NCI-H1436 (cell line): Measurements from ENCODE around the gene FBF1.
A peak's percentile ranks its signal among the peaks of the same experiment; 100 is the strongest.
"Not testable (repeated sequence)": the region's sequence is repeated elsewhere in the genome, so short reads cannot be mapped to it uniquely, and the experiment has no call there.

ENCODE experiments used
- DNase-seq: peaks from one replicate; lab custom pipeline; 2025; lab: John Stamatoyannopoulos, UW

The FBF1 gene

DNA sequence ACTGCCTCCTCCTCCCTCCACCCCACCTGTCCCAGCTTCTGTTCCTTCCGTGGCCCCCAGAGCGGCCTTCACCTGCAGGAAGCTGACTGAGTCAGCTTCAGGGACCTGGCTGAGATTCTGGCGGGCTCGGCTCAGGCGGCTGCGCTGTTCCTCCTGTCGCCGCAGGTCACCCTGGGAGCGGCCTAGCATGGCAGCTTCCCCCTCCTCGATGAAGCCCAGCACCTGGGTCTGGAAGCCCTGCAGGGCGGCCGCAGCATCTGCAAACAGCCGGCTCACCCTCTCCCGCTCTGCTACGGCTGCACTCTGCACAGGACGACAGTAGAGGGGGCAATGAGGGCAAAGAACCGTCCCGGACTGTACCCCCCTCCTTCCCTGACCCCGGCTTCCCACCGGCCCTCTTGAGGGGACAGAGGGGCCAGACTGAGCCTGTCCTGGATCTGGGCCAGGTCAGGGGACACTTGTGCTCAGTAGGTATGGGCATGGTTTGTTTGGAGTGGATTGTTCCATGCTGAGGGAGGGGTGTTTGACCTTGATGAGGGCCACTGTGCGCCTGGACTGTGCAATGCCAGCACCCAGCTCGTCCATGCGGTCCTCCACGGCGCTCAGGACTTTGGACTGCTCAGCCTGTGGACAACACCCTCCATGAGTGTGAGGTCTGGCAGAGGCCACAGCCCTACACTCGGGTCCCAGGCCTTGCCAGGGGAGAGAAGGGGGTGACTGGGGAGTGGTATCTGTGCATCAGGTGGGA, 64.5 kb downstream of the FBF1 start:
- peak; percentile 80 for DNase-seq

DNA sequence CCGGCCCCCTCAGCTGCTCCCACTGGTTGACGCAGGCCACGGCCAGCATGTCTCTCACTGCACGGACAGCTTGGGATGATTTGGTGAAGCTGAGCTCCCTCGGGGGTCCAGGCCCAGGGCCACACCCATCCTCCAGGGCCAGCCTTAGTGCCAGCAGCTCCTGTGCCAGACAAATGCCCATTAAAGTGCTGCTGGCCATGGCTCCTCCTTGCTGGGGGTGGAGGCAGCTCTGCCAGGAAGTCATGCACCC, 65.0 kb downstream of the FBF1 start:
- no peak for DNase-seq

DNA sequence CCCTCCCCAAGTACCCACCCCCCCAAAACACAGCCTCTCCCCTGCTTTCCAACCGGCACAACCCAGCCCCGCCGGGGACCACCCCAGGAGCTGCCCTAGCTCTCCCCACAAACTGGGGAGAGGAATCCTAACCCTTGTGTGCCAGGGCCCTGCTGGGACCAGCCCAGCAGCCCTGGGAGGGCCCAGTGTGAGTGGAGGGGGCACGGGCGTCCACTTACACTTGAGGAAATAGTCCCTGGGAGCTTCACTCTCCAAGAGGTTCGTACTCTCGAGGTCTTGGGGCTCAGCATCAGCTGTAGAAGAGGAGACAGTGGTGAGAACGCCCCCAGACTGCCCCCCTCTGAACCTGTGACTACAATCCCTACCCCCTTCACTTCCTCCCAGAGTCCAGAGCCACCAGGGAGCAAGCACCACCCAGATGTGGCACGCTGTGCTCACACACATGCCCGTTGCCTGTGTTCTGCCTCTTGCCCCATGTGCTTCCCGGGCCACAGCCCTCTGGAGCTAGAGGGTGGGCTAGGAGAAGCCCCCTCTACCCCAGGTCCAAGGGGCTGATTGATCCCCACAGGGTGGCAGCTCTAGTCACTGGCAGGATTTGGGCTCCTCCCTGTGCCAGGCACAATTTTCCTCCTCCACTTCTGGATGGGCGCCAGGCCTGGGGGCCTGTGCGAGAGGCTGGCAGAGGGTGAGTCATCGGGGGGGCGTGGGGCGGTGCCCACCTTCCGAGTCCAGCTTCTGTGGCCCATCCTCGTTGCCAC, 65.5 kb downstream of the FBF1 start:
- peak; percentile 69 for DNase-seq

DNA sequence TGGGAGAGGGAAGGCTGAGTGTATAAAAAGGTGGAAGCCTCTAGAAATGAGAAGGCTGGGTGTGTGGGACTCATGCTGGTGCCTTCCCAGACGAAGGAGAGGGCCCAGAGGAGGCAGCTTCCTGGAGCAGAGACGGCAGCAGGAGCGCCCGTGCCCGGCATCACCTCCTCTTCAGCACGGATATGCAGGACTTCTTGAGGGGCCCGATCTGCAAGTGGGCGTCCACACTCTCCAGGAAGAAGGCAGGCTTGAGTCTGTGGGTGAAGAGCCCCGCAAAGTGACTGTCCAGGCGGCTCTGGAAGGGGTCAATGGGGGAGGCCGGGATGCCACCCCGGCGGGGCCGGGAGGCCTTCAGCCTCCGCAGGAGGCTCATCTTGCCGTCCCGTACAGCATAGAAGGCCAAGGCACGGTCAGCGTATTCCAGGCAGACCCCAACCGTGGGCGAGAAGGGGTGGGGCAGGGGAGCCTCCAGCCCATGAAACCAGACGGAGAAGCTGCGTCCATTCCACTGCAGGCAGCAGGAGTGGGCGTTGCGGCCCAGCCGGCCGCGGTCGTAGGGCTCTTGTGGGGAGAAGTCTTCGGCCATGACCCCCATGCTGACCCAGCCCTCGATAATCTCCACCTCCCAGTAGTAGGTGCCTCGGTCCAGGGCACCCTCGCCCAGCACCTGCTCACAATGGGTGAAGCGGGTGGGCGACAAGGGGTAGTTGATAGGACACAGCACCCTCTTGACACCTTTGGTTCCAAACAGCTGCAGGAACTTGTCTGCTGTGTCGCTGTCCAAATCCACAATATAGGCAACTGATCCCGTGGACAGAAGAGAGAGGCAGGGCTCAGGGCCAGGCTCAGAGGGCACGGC, 66.3 kb downstream of the FBF1 start:
- DNase-seq, result no peak

DNA sequence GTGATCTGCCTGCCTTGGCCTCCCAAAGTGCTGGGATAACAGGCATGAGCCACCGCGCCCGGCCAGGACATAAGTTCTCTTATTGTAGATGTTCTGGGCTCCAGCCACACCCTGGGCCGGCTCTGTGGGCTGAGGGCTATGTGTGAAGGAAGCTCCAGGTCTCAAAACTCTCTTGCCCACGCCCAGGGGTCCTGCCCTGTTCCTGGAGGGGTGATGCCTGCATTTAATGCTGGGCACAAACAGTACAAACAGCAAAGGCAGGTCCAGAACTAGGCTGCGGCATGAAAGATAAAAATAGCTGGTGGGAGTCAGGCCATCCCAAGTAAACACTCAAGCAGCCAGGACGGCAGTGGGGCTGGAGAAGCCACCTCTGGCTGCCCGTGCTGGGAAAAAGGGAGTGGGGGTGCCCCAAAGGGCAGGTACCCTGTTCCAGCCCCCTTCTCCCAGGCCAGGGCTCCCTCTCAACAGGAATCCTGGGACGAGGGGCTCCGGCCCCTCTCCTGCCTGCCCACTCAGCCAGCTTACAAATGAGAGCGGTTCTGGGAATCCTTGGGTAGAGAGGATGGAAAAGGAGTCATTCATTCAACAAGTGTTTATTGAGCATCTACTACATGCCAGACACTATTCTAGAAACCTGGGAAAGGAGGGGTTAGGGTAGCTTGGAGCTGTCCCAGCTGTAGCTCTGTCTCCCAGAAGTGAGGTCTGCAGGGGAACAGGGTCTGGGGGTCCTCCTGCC, 67.1 kb downstream of the FBF1 start:
- DNase-seq, result no peak

DNA sequence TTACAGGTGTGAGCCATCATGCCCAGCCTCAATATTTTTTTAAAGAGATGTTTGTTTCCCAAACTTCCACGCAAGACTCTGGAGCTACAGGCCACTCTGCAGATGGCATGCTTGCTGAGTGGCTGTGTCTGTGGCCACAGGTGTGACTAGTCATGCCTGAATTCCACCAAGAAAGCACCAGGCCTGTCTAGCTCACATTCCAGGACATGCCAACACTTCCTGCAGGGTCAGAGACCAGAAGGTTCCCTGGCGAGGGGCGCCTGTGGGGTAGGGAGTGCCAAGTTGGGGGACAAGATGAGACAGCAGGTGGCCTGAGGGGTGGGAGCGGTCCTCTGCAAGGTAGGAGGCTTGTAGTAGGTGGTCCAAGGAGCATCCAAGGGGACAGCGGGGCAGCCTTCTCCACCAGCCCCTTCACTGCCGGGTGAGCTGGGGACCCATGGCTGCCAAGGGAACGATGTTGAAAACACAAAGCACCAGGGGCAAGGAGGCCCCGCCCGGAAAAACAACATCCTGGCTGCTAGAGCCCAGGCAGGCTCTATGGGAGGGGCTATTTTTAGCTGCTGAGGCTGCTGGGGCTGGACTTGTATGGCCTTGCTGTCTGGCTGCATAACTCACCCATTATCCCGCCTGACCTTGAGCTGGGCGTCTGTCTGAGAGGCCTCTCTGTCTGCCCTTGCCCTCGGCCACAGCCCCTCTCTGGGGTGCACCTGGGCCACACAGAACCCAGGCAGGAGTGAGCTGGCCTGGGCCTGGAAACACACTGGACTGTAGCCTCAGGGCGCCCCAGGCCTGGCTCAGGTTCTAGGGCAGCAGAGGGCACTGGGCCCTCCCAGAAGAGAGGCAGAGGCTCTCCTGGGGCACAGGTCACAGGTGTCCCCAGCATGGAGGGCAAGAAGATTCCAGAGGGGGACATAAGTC, 68.1 kb downstream of the FBF1 start:
- no peak for DNase-seq

DNA sequence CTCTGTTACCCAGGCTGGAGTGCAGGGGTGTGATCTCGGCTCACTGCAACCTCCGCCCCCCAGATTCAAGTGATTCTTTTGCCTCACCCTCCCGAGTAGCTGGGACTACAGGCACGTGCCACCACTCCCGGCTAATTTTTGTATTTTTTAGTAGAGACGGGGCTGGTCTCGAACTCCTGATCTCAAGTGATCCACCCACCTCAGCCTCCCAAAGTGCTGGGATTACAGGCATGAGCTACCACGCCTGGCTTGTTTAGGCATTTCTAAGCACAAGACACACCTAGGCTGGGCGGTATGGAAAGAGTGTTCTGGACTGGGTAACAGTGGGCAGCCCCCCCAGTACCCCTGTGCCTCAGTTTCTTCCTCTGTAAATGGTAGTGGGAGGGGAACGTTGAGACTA, 70.6 kb downstream of the FBF1 start:
- DNase-seq, result not testable (repeated sequence)

DNA sequence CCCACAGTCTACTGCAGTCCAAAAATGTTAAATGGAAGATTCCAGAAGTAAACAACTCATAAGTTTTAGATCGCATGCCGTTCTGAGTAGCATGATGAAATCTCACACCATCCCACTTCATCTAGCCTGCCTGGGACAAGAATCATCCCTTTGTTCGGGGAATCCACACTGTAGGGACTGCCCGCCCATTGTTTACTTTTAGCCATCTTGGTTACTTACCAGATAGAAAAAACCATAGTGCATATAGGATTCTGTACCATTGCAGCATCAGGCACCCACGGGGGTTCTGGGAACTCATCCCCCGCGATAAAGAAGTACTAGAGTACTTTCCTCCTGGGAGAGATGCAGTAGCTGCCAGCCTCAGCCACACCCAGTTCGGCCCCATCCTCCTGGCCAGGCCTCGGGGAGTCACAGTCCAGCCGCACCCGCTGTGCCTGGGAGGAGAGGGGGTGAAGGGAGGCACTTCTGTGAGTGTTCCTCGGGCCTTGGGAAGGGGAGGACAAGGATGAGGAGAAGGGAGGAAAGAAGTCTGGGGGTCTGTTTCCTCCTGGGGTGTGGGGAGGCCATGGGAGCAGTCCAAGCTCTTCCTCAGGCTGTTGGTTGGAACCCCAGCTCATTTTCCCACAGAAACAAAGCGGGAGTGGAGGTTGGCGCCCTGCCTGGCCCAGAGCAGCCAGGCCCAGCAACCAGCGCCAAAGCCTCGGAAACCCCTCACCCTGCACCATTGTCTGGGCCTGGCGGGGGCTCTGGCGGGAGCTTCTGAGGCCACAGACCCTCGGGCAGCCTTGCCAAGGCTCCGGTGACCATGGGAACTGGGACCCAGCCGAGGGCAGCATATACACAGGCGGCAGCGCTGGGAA, 71.3 kb downstream of the FBF1 start:
- no peak for DNase-seq

DNA sequence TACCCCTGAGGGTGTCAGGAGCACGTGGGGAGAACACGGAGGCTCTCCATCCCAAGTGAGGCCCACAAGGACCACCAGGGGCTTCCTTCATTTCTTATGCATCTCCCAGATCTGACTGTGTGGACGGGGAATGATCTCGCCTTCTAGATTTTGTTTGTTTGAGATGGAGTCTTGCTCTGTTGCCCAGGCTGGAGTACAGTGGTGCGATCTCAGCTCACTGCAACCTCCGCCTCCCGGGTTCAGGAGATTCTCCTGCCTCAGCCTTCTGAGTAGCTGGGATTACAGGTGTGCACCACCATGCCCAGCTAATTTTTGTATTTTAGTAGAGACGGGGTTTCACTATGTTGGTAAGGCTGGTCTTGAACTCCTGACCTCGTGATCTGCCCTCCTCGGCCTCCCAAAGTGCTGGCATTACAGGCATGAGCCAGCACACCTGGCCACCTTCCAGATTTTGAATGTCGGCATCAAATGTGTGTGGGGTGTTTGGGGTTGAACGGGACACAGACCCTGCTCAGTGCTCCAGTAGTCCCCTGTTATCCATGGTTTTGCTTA, 72.0 kb downstream of the FBF1 start:
- not testable (repeated sequence) for DNase-seq

DNA sequence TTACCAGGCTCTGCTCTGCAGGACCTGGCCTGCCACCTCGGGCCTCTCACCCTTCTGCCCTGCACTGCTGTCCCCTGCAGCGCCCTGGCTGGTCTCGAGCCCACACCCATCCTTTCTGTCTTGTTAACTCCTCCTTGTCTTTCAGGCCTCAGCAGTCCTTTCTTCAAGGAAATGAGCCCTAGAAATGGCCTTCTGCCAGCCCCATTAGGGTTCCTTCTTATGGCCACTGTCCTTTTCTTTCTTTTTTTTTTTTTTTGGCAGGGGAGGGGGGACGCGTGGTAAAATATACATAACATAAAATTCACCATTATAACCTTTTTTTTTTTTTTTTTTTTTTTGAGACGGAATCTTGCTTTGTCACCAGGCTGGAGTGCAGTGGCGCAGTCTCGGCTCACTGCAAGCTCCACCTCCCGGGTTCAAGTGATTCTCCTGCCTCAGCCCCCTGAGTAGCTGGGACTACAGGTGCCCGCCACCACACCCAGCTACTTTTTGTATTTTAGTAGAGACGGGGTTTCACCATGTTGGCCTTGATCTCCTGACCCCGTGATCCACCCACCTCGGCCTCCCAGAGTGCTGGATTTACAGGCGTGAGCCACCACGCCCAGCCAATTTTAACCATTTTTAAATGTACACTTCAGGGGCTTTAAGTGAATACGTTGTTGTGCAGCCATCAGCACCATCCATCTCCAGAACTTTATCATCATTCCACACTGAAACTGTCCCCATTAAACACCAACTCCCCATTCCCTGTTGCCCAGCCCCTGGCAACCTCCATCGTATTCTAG, 75.2 kb downstream of the FBF1 start:
- DNase-seq, result not testable (repeated sequence)

DNA sequence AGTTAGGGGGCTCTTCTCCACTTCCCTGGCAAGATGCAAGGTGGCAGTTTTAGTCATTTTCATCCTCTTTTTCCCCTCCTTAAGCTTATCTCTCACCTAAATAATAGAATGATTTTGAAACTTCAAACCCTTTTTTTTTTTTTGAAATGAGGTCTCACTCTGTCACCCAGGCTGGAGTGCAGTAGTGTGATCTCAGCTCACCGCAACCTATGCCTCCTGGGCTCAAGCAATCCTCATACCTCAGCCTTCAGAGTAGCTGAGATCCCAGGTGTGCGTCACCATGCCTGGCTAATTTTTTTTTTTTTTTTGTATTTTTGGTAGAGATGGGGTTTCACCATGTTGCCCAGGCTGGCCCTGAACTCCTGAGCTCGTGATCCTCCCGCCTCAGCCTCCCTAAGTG, 76.0 kb downstream of the FBF1 start:
- not testable (repeated sequence) for DNase-seq

DNA sequence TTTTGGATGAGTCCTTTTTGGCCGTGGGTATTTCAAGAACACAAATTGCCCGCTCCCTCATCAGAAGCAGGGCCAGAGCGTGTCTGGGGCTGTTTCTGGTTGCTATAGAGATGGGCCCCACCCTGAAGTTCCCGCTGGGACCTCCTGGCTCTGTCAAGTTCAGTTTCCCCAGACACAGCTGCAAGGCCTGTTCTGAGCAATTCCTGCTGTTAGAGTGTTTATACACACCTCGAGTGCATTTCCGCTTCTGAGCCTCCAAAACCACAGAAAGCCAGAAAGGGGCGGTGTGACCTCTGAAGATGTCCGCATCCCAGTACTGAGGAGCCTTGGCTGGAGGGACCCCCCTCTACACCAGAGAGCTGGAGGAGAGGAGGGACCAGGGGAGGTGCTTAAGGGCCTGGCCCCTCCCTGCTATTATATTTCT, 76.4 kb downstream of the FBF1 start:
- DNase-seq, result no peak

DNA sequence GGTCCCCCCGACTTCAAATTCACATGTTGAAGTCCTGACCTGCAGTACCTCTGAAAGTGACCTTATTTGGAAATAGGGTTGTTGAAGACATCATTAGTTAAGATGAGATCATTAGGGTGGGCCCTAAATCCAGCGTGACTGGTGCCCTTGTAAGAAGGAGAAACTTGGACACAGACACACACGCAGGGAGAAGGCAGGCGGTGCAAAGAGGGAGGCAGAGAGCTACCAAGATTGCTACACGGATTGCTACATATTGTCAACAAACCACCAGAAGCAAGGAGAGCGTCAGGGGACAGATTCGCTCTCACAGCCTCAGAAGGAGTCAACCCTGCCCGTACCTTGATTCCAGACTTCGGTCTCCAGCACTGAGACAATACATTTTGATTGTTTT, 78.9 kb downstream of the FBF1 start:
- no peak for DNase-seq
